Smooth muscle cell (in vitro differentiated cells): ENCODE data around the gene ABI3BP. TPM values are rescaled to one million over a fixed set of nuclear protein-coding genes. Genes with fewer than 3 reads are reported as not detected.

ENCODE experiments used
- DNase-seq: peaks from one replicate; lab custom pipeline; 2025; ENCODE audit not compliant: unreplicated experiment; lab: John Stamatoyannopoulos, UW
- H2AFZ ChIP-seq: fragments of 200-600 bp; sonication (generic); 2 replicates; pipeline ENCODE4 v1.6.0; 2016; ENCODE audit warnings: antibody characterized with exemption, low read depth, mild to moderate bottlenecking
- H3F3A ChIP-seq: fragments of 200-600 bp; sonication (generic); 2 replicates; pipeline ENCODE4 v1.6.0; 2017; ENCODE audit warnings: antibody characterized with exemption, low read depth
- H3K27ac ChIP-seq: fragments of 200-600 bp; sonication (generic); 2 replicates; pipeline ENCODE4 v1.5.1; 2016; ENCODE audit warnings: low read depth, mild to moderate bottlenecking
- H3K27me3 ChIP-seq: fragments of 200-600 bp; sonication (generic); 2 replicates; pipeline ENCODE4 v1.6.1; 2016; ENCODE audit warnings: low read depth, mild to moderate bottlenecking
- H3K36me3 ChIP-seq: fragments of 200-600 bp; sonication (generic); 2 replicates; pipeline ENCODE4 v1.5.1; 2016; ENCODE audit warnings: low read depth
- H3K4me1 ChIP-seq: fragments of 200-600 bp; sonication (generic); 2 replicates; pipeline ENCODE4 v1.5.1; 2016; ENCODE audit warnings: low read depth
- H3K4me2 ChIP-seq: fragments of 200-600 bp; sonication (generic); 2 replicates; pipeline ENCODE4 v1.6.0; 2016; ENCODE audit warnings: mild to moderate bottlenecking
- H3K4me3 ChIP-seq: fragments of 200-600 bp; sonication (generic); 2 replicates; pipeline ENCODE4 v1.5.1; 2016; ENCODE audit warnings: mild to moderate bottlenecking
- H3K79me2 ChIP-seq: fragments of 200-600 bp; sonication (generic); 2 replicates; pipeline ENCODE4 v1.6.0; 2016; ENCODE audit warnings: low read depth, mild to moderate bottlenecking
- H3K9ac ChIP-seq: fragments of 200-600 bp; sonication (generic); 2 replicates; pipeline ENCODE4 v1.6.0; 2016; ENCODE audit warnings: low read depth
- H3K9me3 ChIP-seq: fragments of 200-600 bp; sonication (generic); replicated peaks from 2 replicates; pipeline ENCODE4 v1.5.1; 2016; ENCODE audit warnings: low read depth
- H4K20me1 ChIP-seq: fragments of 200-600 bp; sonication (generic); 2 replicates; pipeline ENCODE4 v1.6.0; 2016; ENCODE audit warnings: low read depth
- CTCF ChIP-seq: fragments of 200-600 bp; sonication (generic); IDR thresholded peaks from 2 replicates; pipeline ENCODE4 v1.5.1; 2017; ENCODE audit warnings: borderline replicate concordance, mild to moderate bottlenecking, antibody characterized with exemption; ENCODE audit not compliant: insufficient read depth, poor library complexity, severe bottlenecking
- WGBS: methylation state at CpG from one replicate; pipeline ENCODE4 v1.1.7; 2016; ENCODE audit warnings: low lambda C conversion rate; 5-methylcytosine and 5-hydroxymethylcytosine counted together
- polyA plus RNA-seq: library from polyadenylated mRNA; unstranded; fragments of >200 nt; fragmentation: Nextera tagmentation; extraction: Ambion mirVana; gene quantifications from 2 replicates; pipeline ENCODE4 v1.2.1, GENCODE V29; 2016
- total RNA-seq: library from RNA; depleted of rRNA; stranded (reverse); fragments of >200 nt; gene quantifications from 2 replicates; pipeline ENCODE4 v1.2.3, GENCODE V29; 2014

The ABI3BP gene
- total and polyA plus RNA-seq, 2 experiments from 2014 or later, result 0.47 to 0.58 TPM

GRCh38 chr3:100761951-100762350 is 231.3 kb downstream of the ABI3BP start:
- no peaks in the 10 kb centered on the region for H3K36me3 ChIP-seq
- DNase-seq, result no peak

GRCh38 chr3:100761211-100761942 is 231.8 kb downstream of the ABI3BP start:
- no peak overlapping the region for H3K27ac ChIP-seq
- WGBS, result 73% methylated on average over 1 of the region's 1 CpG
- no peaks in the 10 kb centered on the region for H3K9me3 ChIP-seq

More at GRCh38 chr3:100761951-100762350, 231.3 kb downstream of the ABI3BP start:
- H3K27me3 ChIP-seq, result no peaks in the 10 kb centered on the region
- peaks cover 5% of the 10 kb centered on the region for H4K20me1 ChIP-seq
- H3F3A ChIP-seq, result peaks cover 7% of the 10 kb centered on the region
- H3K79me2 ChIP-seq, result no peaks in the 10 kb centered on the region
- H2AFZ ChIP-seq, result no peak overlapping the region
- no peak overlapping the region for H3K9ac ChIP-seq
- no peak overlapping the region for H3K4me3 ChIP-seq
- H3K27ac ChIP-seq, result no peak overlapping the region
- H3K4me2 ChIP-seq, result no peak overlapping the region
- H3K9me3 ChIP-seq, result no peaks in the 10 kb centered on the region
- no peak for TF ChIP-seq CTCF
- H3K4me1 ChIP-seq, result peaks cover 8% of the 10 kb centered on the region

GRCh38 chr3:100760377-100760776 is 232.8 kb downstream of the ABI3BP start:
- no peaks in the 10 kb centered on the region for H3K9me3 ChIP-seq
- no peak overlapping the region for H3K4me3 ChIP-seq
- H3K27ac ChIP-seq, result no peak overlapping the region

More at GRCh38 chr3:100761211-100761942, 231.8 kb downstream of the ABI3BP start:
- no peaks in the 10 kb centered on the region for H3K36me3 ChIP-seq
- no peak overlapping the region for H3K4me3 ChIP-seq
- TF ChIP-seq CTCF, result peak; percentile 15
- H4K20me1 ChIP-seq, result peaks cover 5% of the 10 kb centered on the region
- H3K27me3 ChIP-seq, result no peaks in the 10 kb centered on the region
- H3K9ac ChIP-seq, result no peak overlapping the region
- H3K79me2 ChIP-seq, result no peaks in the 10 kb centered on the region
- H3F3A ChIP-seq, result peaks cover 7% of the 10 kb centered on the region
- no peak overlapping the region for H3K4me2 ChIP-seq
- H2AFZ ChIP-seq, result no peak overlapping the region
- peaks cover 8% of the 10 kb centered on the region for H3K4me1 ChIP-seq
- no peak for DNase-seq

More at GRCh38 chr3:100760377-100760776, 232.8 kb downstream of the ABI3BP start:
- H2AFZ ChIP-seq, result no peak overlapping the region
- no peaks in the 10 kb centered on the region for H3K27me3 ChIP-seq
- no peak for TF ChIP-seq CTCF
- H3K9ac ChIP-seq, result no peak overlapping the region
- WGBS, result 82% methylated on average over 4 of the region's 4 CpGs
- no peaks in the 10 kb centered on the region for H3K36me3 ChIP-seq
- peaks cover 5% of the 10 kb centered on the region for H4K20me1 ChIP-seq
- no peak overlapping the region for H3K4me2 ChIP-seq
- no peak for DNase-seq
- no peaks in the 10 kb centered on the region for H3K79me2 ChIP-seq
- peaks cover 7% of the 10 kb centered on the region for H3F3A ChIP-seq
- peaks cover 8% of the 10 kb centered on the region for H3K4me1 ChIP-seq
